Thoracic aorta (tissue), 2 donors: Measurements from ENCODE around the gene RBM15B. TPM values are rescaled to one million over a fixed set of nuclear protein-coding genes. Genes with fewer than 3 reads are reported as not detected.

Experiments
- ATAC-seq: fragments of 150-250 bp; one replicate; pipeline ENCODE4 v1.8.0; 2017; ENCODE audit warnings: low read depth; ENCODE audit not compliant: insufficient number of reproducible peaks, low FRiP score
- DNase-seq: peaks from one replicate; pipeline ENCODE4 v3.0.0-alpha.2; 2020; ENCODE audit warnings: low spot score
- H3K27ac ChIP-seq, 2 donors: fragments of 200-600 bp; sonication (generic); 1 replicate in 1 of 2; 2 replicates in 1 of 2; pipeline ENCODE4 v1.5.1; 2016; ENCODE audit warnings: mild to moderate bottlenecking in 2 of 2, moderate library complexity in 2 of 2
- H3K27me3 ChIP-seq: fragments of 200-600 bp; sonication (generic); replicated peaks from 2 replicates; pipeline ENCODE4 v1.6.0; 2016; ENCODE audit warnings: mild to moderate bottlenecking; ENCODE audit not compliant: insufficient read depth
- H3K36me3 ChIP-seq: fragments of 200-600 bp; sonication (generic); one replicate; pipeline ENCODE4 v1.5.1; 2016
- H3K4me1 ChIP-seq, 2 donors: fragments of 200-600 bp; sonication (generic); 1 replicate in 1 of 2; 2 replicates in 1 of 2; pipeline versions ENCODE4 v1.5.1 to v1.6.0; 2016; ENCODE audit warnings: low read depth in 2 of 2, mild to moderate bottlenecking in 1 of 2; ENCODE audit not compliant: control insufficient read depth in 1 of 2
- H3K4me3 ChIP-seq: fragments of 200-600 bp; sonication (generic); 2 replicates; pipeline ENCODE4 v1.5.1; 2016; ENCODE audit warnings: mild to moderate bottlenecking
- H3K9me3 ChIP-seq: fragments of 200-600 bp; sonication (generic); 2 replicates; pipeline ENCODE4 v1.5.1; 2016
- CTCF ChIP-seq: fragments of 200-600 bp; sonication (generic); IDR thresholded peaks from one replicate; pipeline ENCODE4 v1.5.1; 2019; ENCODE audit warnings: antibody characterized with exemption
- total RNA-seq, 2 donors: library from RNA; depleted of rRNA; stranded (reverse); fragments of >200 nt; gene quantifications; one replicate each; pipeline versions ENCODE4 v1.1.0 to v1.2.3, GENCODE V29; 2016

The RBM15B gene
- total RNA-seq, 2 donors from 2014 or later: 28.3 to 38.0 TPM

- ATAC-seq (no peak), DNase-seq (no peak)
- Histone ChIP-seq H3K27ac (no peak overlapping the region), H3K36me3 (peaks cover 23% of the 10 kb centered on the region), H3K27me3 (no peaks in the 10 kb centered on the region), H3K4me3 (no peak overlapping the region), H3K9me3 (no peaks in the 10 kb centered on the region), H3K4me1 (peaks cover 47 to 71% of the 10 kb centered on the region in 2 donors)
- TF ChIP-seq CTCF: peak; percentile 70
Measured at GRCh38 chr3:51389423-51390183, 1.5 kb upstream of the RBM15B start.

GRCh38 chr3:51390246-51391074 lies 625 bp upstream of the RBM15B start:
- Histone ChIP-seq H3K27ac (peak overlapping the region; percentile 16 to 82), H3K4me3 (peak overlapping the region; percentile 85), H3K4me1 (peaks cover 47 to 79% of the 10 kb centered on the region in 2 donors), H3K36me3 (peaks cover 25% of the 10 kb centered on the region), H3K27me3 (no peaks in the 10 kb centered on the region), H3K9me3 (no peaks in the 10 kb centered on the region)
- TF ChIP-seq CTCF: no peak
- ATAC-seq (no peak), DNase-seq (no peak)

- Histone ChIP-seq H3K4me3 (peak overlapping the region; percentile 85), H3K4me1 (peaks cover 41 to 71% of the 10 kb centered on the region in 2 donors), H3K27ac (peak overlapping the region; percentile 82 to 92), H3K9me3 (no peaks in the 10 kb centered on the region), H3K27me3 (no peaks in the 10 kb centered on the region), H3K36me3 (peaks cover 29% of the 10 kb centered on the region)
- no peak for DNase-seq
- ATAC-seq: no peak
- TF ChIP-seq CTCF: no peak
Measured at GRCh38 chr3:51391566-51392354, 675 bp downstream of the RBM15B start.

- peaks cover 34 to 66% of the 10 kb centered on the region in 2 donors for H3K4me1 ChIP-seq
- TF ChIP-seq CTCF: no peak
- ATAC-seq: no peak
- H3K9me3 ChIP-seq: no peaks in the 10 kb centered on the region
- H3K36me3 ChIP-seq: peaks cover 33% of the 10 kb centered on the region
- peak overlapping the region; percentile 82 to 92 for H3K27ac ChIP-seq
- H3K4me3 ChIP-seq: peak overlapping the region; percentile 85
- DNase-seq: no peak
- no peaks in the 10 kb centered on the region for H3K27me3 ChIP-seq
Measured at GRCh38 chr3:51392355-51393133, 1.5 kb downstream of the RBM15B start.
